ENCODE results near the gene CXXC1.
A peak's percentile ranks its signal among the peaks of the same experiment; 100 is the strongest.

CXXC1 gene

GRCh38 chr18:50287441-50288347 is at the start of gene CXXC1:
Gene CXXC1, minus strand, starts transcription at chr18:50287692. Its CDS starts 103 bp downstream, at chr18:50287589.
- H3K27ac ChIP-seq = peak within 1 kb of the TSS; percentile 60
- peak; percentile 43; the same call in 1 of the 2 replicates for TF ChIP-seq CTCF (conservative IDR thresholded peaks at IDR 0.05; ENCODE audit: low read depth, low read length)
- no peaks in the 10 kb centered on the region for H3K36me3 ChIP-seq (ENCODE audit: insufficient read depth)
- H3K9ac ChIP-seq = peak within 1 kb of the TSS; percentile 76
- H3K4me2 ChIP-seq = peak within 1 kb of the TSS; percentile 97
- no peaks in the 10 kb centered on the region for H3K27me3 ChIP-seq (ENCODE audit: insufficient read depth, low read depth)
- peaks cover 15% of the 10 kb centered on the region for H3K4me1 ChIP-seq (ENCODE audit: low read depth, poor library complexity, severe bottlenecking)
- no peaks in the 10 kb centered on the region for H4K20me1 ChIP-seq (ENCODE audit: insufficient read depth)
- no peak within 1 kb of the TSS for H3K4me3 ChIP-seq (IDR thresholded peaks at IDR 0.05; ENCODE audit: insufficient read depth, low read depth, low read length)
- peak within 1 kb of the TSS; percentile 93 for H2AFZ ChIP-seq (ENCODE audit: low read depth)
- H3K79me2 ChIP-seq (ENCODE audit: insufficient read depth, low read depth) = peaks cover 17% of the 10 kb centered on the region; the same call in 1 of the 2 replicates

GRCh38 chr18:50334546-50335152 is 47.2 kb upstream of the CXXC1 start:
- no peak overlapping the region for H3K27ac ChIP-seq
- no peak for TF ChIP-seq CTCF (conservative IDR thresholded peaks at IDR 0.05; ENCODE audit: low read depth, low read length)
- H3K36me3 ChIP-seq (ENCODE audit: insufficient read depth) = no peaks in the 10 kb centered on the region
- H3K4me2 ChIP-seq = peak overlapping the region; percentile 56
- H3K4me3 ChIP-seq (IDR thresholded peaks at IDR 0.05; ENCODE audit: insufficient read depth, low read depth, low read length) = no peak overlapping the region
- no peak overlapping the region for H3K9ac ChIP-seq
- no peaks in the 10 kb centered on the region for H3K27me3 ChIP-seq (ENCODE audit: insufficient read depth, low read depth)
- H4K20me1 ChIP-seq (ENCODE audit: insufficient read depth) = no peaks in the 10 kb centered on the region
- H3K4me1 ChIP-seq (ENCODE audit: low read depth, poor library complexity, severe bottlenecking) = peaks cover 17% of the 10 kb centered on the region
- H3K79me2 ChIP-seq (ENCODE audit: insufficient read depth, low read depth) = no peaks in the 10 kb centered on the region
- H2AFZ ChIP-seq (ENCODE audit: low read depth) = no peak overlapping the region

GRCh38 chr18:50331691-50332090 is 44.2 kb upstream of the CXXC1 start:
- Histone ChIP-seq H3K9ac (no peak overlapping the region), H3K4me3 (IDR thresholded peaks at IDR 0.05; ENCODE audit: insufficient read depth, low read depth, low read length) (no peak overlapping the region), H3K27me3 (ENCODE audit: insufficient read depth, low read depth) (no peaks in the 10 kb centered on the region), H3K36me3 (ENCODE audit: insufficient read depth) (no peaks in the 10 kb centered on the region), H3K27ac (no peak overlapping the region), H2AFZ (ENCODE audit: low read depth) (no peak overlapping the region), H4K20me1 (ENCODE audit: insufficient read depth) (no peaks in the 10 kb centered on the region), H3K79me2 (ENCODE audit: insufficient read depth, low read depth) (no peaks in the 10 kb centered on the region), H3K4me1 (ENCODE audit: low read depth, poor library complexity, severe bottlenecking) (peaks cover 17% of the 10 kb centered on the region), H3K4me2 (no peak overlapping the region)
- TF ChIP-seq CTCF (conservative IDR thresholded peaks at IDR 0.05; ENCODE audit: low read depth, low read length) = no peak

DNA sequence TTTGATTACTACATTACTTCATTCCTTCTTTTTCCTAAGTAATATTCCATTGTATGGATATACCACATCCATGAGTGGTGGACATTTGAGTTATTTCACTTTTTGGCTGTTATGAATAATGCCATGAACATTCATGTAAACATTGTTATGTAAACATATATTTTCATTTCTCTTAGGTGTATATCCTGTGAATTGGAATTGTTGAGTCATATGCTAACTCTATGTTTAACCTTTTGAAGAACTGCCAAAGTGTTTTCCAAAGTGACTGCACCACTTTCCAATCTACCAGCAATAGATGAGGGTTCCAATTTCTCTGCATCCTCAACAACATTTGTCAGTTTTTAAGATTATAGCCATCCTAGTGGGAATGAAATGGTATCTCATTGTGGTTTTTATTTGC is 42.7 kb upstream of the CXXC1 start:
- no peaks in the 10 kb centered on the region for H3K79me2 ChIP-seq (ENCODE audit: insufficient read depth, low read depth)
- TF ChIP-seq CTCF (conservative IDR thresholded peaks at IDR 0.05; ENCODE audit: low read depth, low read length) = no peak

More for the DNA sequence above, 42.7 kb upstream of the CXXC1 start:
- H3K4me1 ChIP-seq (ENCODE audit: low read depth, poor library complexity, severe bottlenecking) = peaks cover 17% of the 10 kb centered on the region
- H3K36me3 ChIP-seq (ENCODE audit: insufficient read depth) = no peaks in the 10 kb centered on the region
- H2AFZ ChIP-seq (ENCODE audit: low read depth) = no peak overlapping the region
- no peak overlapping the region for H3K4me3 ChIP-seq (IDR thresholded peaks at IDR 0.05; ENCODE audit: insufficient read depth, low read depth, low read length)
- H4K20me1 ChIP-seq (ENCODE audit: insufficient read depth) = no peaks in the 10 kb centered on the region
- no peaks in the 10 kb centered on the region for H3K27me3 ChIP-seq (ENCODE audit: insufficient read depth, low read depth)
- H3K9ac ChIP-seq = no peak overlapping the region
- H3K4me2 ChIP-seq = no peak overlapping the region
- no peak overlapping the region for H3K27ac ChIP-seq

Data from KMS-11 (cell line).